Stomach (tissue), 9 donors: ENCODE data around the gene PIPOX. TPM values are rescaled to one million over a fixed set of nuclear protein-coding genes. Genes with fewer than 3 reads are reported as not detected.

Experiments used
- DNase-seq, 2 donors: peaks; one replicate each; pipeline versions ENCODE4 v3.0.0 to v3.0.0-alpha.2; 2013 to 2019
- H3K27ac ChIP-seq, 5 donors: fragments of 200-600 bp in 4 of 5; sonication (generic) in 4 of 5; one replicate each; pipeline ENCODE4 v1.5.1; 2013 to 2019; ENCODE audit warnings: mild to moderate bottlenecking in 1 of 5, moderate library complexity in 1 of 5
- H3K27me3 ChIP-seq, 3 donors: fragments of 200-600 bp; sonication (generic); one replicate each; pipeline ENCODE4 v1.5.1; 2017 to 2019; ENCODE audit warnings: mixed run types in 1 of 3
- H3K36me3 ChIP-seq, 4 donors: fragments of 200-600 bp; sonication (generic); 1 replicate in 3 of 4; 2 replicates in 1 of 4; pipeline ENCODE4 v1.5.1; 2016 to 2019
- H3K4me1 ChIP-seq, 4 donors: fragments of 200-600 bp; sonication (generic); one replicate each; pipeline ENCODE4 v1.5.1; 2016 to 2019
- H3K4me3 ChIP-seq, 4 donors: fragments of 200-600 bp; sonication (generic) in 3 of 4; one replicate each; pipeline ENCODE4 v1.5.1; 2016 to 2019; ENCODE audit warnings: mild to moderate bottlenecking in 1 of 4
- H3K9me3 ChIP-seq, 4 donors: fragments of 200-600 bp; sonication (generic); one replicate each; pipeline ENCODE4 v1.5.1; 2016 to 2019
- EP300 ChIP-seq: sonication (generic); formaldehyde crosslinking; IDR thresholded peaks from one replicate; pipeline ENCODE4 v1.6.1; 2017; ENCODE audit warnings: antibody characterized with exemption
- POLR2A ChIP-seq, 4 donors: fragments of 450-650 bp; IDR thresholded peaks; one replicate each; pipeline ENCODE4 v1.6.1; 2016; ENCODE audit warnings: antibody characterized with exemption in 4 of 4, control low read depth in 2 of 4, mild to moderate bottlenecking in 1 of 4, moderate library complexity in 1 of 4
- POLR2AphosphoS5 ChIP-seq, 3 donors: sonication (generic); formaldehyde crosslinking; IDR thresholded peaks; one replicate each; pipeline ENCODE4 v1.6.1; 2016; ENCODE audit warnings: antibody characterized with exemption in 3 of 3
- WGBS, 5 donors: extraction: QIAGEN DNeasy Blood & Tissue Kit in 3 of 5; methylation state at CpG; one replicate each; pipeline versions ENCODE4 v1.1.5 to v1.1.7; 2013 to 2018; 5-methylcytosine and 5-hydroxymethylcytosine counted together
- intact Hi-C: fragments of 100-400 bp; cut with DNase I; formaldehyde crosslinking; loops from one replicate; pipeline ENCODE4 v1.15.1; 2023; ENCODE audit warnings: low total_unique reads
- polyA plus RNA-seq, 3 donors: library from polyadenylated mRNA; stranded (reverse); fragments of 200-250 nt; gene quantifications; one replicate each; pipeline ENCODE4 v1.2.3, GENCODE V29; 2013
- total RNA-seq, 5 donors: library from RNA; depleted of rRNA; stranded (reverse); fragments of >200 nt; gene quantifications; one replicate each; pipeline versions ENCODE4 v1.1.0 to v1.2.3, GENCODE V29; 2014 to 2016
- TF ChIP-seq, protein P1 (sequence below), 7 experiments: fragments of 450-650 bp in 4 of 7; fragments of 200-600 bp in 3 of 7; sonication (generic) in 3 of 7; IDR thresholded peaks; one replicate each; pipeline ENCODE4 v1.5.1; 2016 to 2019; ENCODE audit warnings: antibody characterized with exemption in 7 of 7, control low read depth in 2 of 7, mild to moderate bottlenecking in 1 of 7
- donor health status: healthy with polysubstance abuse.
- donor health status: Bipolar disorder and iron deficiency.
- donor health status: healthy.

The PIPOX gene
- total and polyA plus RNA-seq, 8 donors = 0.31 to 13.8 (median 1.8) TPM; not detected in 1

DNA sequence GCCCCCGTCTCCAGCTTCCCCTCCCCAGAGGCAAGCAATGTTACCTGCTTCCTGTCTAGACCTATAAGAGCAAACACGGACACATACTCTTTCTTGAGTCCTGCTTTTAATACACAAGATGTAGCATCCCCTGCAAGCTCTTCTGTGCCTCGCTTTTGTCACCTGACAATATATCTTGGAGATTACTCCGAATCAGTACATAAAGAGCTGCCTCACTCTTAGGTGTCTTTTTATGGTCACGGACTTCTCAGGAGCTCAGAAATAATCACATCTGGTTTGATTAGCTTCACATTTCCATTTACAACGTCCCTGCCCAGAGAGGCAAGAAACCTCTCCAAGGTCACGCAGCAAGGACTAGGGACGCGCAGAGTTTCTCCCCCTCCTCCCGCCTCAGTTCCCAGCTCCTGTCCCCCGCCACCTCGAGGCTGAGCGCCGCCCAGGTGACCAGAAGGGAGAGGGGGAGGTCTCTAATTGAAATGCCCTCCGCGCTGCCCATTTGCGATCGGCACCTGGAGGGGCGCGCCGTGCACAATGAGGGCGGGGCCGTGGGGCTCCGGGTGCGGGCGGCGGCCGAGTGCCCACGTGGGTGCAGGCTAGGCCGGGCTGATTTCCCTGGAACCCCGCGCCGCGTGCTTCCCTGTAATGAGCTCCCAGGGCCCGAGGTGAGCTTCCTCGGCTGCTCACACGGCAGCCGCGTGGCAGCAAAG, 23.3 kb upstream of the PIPOX start:
- no peak for TF ChIP-seq EP300
- TF ChIP-seq POLR2AphosphoS5 (IDR thresholded peaks at IDR 0.05) = no peak
- peak overlapping the region in 2 of 4 donors; percentile 9 to 38 for H3K4me3 ChIP-seq
- H3K9me3 ChIP-seq = no peaks in the 10 kb centered on the region
- H3K27me3 ChIP-seq = peaks cover 0 to 82% (median 49%) of the 10 kb centered on the region in 3 donors
- 3 to 13% (median 6%) methylated on average over 17 to 39 of the region's 39 CpGs for WGBS, 5 donors
- no peak overlapping the region for H3K27ac ChIP-seq
- no peaks in the 10 kb centered on the region for H3K36me3 ChIP-seq
- intact Hi-C loops = no loop called here
- H3K4me1 ChIP-seq = peaks cover 7 to 12% (median 9%) of the 10 kb centered on the region in 4 donors
- DNase-seq = peak; percentile 31 to 53

DNA sequence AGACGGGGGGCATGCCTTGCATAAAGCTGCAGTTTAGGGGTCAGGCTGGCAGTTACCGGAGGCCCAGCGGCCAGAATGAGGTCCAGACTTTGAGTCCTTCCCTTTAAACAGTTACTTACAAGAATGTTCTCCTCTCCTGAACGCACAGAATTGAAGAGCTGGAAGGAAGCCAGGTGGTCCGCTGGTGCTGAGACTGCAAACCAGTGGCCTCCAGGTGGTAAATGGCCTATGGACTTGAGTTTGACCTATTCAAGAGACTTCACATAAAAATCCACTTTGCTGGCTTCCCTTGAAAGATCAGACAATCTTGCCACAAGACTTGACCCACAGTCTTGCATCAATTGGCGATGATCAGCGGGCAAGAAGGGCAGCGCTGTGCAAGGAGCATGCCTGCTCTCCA, 22.4 kb upstream of the PIPOX start:
- Histone ChIP-seq H3K27ac (no peak overlapping the region), H3K4me1 (peaks cover 7 to 12% (median 9%) of the 10 kb centered on the region in 4 donors), H3K36me3 (no peaks in the 10 kb centered on the region), H3K9me3 (no peaks in the 10 kb centered on the region), H3K4me3 (no peak overlapping the region), H3K27me3 (peaks cover 0 to 77% (median 53%) of the 10 kb centered on the region in 3 donors)
- WGBS, 5 donors = 66 to 79% (median 75%) methylated on average over 8 of the region's 8 CpGs
- TF ChIP-seq, protein P1, sequence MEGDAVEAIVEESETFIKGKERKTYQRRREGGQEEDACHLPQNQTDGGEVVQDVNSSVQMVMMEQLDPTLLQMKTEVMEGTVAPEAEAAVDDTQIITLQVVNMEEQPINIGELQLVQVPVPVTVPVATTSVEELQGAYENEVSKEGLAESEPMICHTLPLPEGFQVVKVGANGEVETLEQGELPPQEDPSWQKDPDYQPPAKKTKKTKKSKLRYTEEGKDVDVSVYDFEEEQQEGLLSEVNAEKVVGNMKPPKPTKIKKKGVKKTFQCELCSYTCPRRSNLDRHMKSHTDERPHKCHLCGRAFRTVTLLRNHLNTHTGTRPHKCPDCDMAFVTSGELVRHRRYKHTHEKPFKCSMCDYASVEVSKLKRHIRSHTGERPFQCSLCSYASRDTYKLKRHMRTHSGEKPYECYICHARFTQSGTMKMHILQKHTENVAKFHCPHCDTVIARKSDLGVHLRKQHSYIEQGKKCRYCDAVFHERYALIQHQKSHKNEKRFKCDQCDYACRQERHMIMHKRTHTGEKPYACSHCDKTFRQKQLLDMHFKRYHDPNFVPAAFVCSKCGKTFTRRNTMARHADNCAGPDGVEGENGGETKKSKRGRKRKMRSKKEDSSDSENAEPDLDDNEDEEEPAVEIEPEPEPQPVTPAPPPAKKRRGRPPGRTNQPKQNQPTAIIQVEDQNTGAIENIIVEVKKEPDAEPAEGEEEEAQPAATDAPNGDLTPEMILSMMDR (IDR thresholded peaks at IDR 0.05) = no peak
- TF ChIP-seq POLR2A (IDR thresholded peaks at IDR 0.05) = no peak
- TF ChIP-seq POLR2AphosphoS5 (IDR thresholded peaks at IDR 0.05) = no peak
- no peak for TF ChIP-seq EP300
- DNase-seq = no peak
- intact Hi-C loops = no loop called here

DNA sequence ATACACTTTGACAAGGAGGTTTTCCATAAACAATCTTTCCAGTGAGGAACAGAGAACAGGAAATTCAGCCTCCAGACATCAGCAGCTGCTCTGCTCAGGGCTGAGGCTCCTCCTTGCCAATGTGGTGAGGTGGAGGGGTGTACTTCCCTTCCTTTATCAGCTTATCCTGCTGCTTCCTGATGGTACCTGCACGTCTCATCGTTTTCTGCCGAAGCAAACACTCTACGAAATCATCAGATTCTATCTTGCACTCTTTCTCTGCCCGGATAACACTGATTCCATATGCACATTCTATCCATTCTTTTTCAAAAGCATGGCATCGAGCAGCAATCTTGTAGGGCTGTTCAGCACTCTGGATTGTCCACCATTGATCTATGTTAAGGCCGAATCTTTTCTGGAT, 21.7 kb upstream of the PIPOX start:
- intact Hi-C loops = no loop called here
- H3K9me3 ChIP-seq = no peaks in the 10 kb centered on the region
- H3K27me3 ChIP-seq = peaks cover 0 to 70% (median 48%) of the 10 kb centered on the region in 3 donors
- WGBS, 5 donors = 67 to 75% (median 71%) methylated on average over 7 of the region's 7 CpGs
- no peaks in the 10 kb centered on the region for H3K36me3 ChIP-seq
- peaks cover 7 to 12% (median 9%) of the 10 kb centered on the region in 4 donors for H3K4me1 ChIP-seq
- no peak overlapping the region for H3K4me3 ChIP-seq
- TF ChIP-seq EP300 (no peak), POLR2A (IDR thresholded peaks at IDR 0.05) (no peak), POLR2AphosphoS5 (IDR thresholded peaks at IDR 0.05) (no peak)
- TF ChIP-seq, protein P1 (IDR thresholded peaks at IDR 0.05) = no peak
- no peak for DNase-seq
- H3K27ac ChIP-seq = no peak overlapping the region

DNA sequence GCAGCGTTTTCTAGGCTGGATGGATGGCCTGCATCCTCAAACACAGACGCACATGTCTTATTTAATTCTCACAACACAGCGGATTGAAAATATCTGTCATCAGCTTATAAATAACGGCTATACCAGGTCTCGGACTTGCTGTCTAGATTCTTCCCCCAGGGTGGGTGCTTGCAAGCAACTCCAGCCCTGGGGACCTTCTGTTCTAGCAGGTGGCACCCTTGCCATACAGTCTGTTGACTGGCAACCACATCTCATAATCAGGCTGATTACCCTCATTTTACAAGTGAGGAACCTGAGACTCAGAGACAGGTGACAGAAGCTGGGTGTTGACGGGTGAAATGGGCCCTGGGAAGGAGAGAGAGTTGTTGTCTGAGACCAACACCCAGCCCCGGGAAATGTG, 20.9 kb upstream of the PIPOX start:
- H3K27ac ChIP-seq = no peak overlapping the region
- WGBS, 5 donors = 84 to 91% (median 88%) methylated on average over 7 of the region's 7 CpGs
- no peaks in the 10 kb centered on the region for H3K9me3 ChIP-seq
- intact Hi-C loops = no loop called here
- H3K36me3 ChIP-seq = no peaks in the 10 kb centered on the region
- TF ChIP-seq POLR2AphosphoS5 (IDR thresholded peaks at IDR 0.05) (no peak), POLR2A (IDR thresholded peaks at IDR 0.05) (no peak), EP300 (no peak)
- TF ChIP-seq, protein P1 (IDR thresholded peaks at IDR 0.05) = no peak
- no peak for DNase-seq
- peaks cover 7 to 12% (median 9%) of the 10 kb centered on the region in 4 donors for H3K4me1 ChIP-seq
- peaks cover 0 to 64% (median 45%) of the 10 kb centered on the region in 3 donors for H3K27me3 ChIP-seq
- H3K4me3 ChIP-seq = no peak overlapping the region
